Adrenal gland (tissue), 12 donors: Measurements from ENCODE around the gene REP15. TPM values are rescaled to one million over a fixed set of nuclear protein-coding genes. Genes with fewer than 3 reads are reported as not detected.
"Not testable (repeated sequence)": the region's sequence is repeated elsewhere in the genome, so short reads cannot be mapped to it uniquely, and the experiment has no call there.

Experiments
- DNase-seq, 7 donors: peaks; one replicate each; pipeline ENCODE4 v3.0.0-alpha.2; 2019 to 2020
- H3K27ac ChIP-seq, 5 donors: fragments of 200-600 bp; sonication (generic) in 4 of 5; 1 replicate in 3 of 5; 2 replicates in 2 of 5; pipeline versions ENCODE4 v1.5.1 to v1.8.0; 2016 to 2020; ENCODE audit warnings: mild to moderate bottlenecking in 1 of 5
- H3K27me3 ChIP-seq: fragments of 200-600 bp; 2 replicates; pipeline ENCODE4 v1.8.0; 2021
- H3K36me3 ChIP-seq, 2 donors: fragments of 200-600 bp; replicated peaks in 1 of 2; 1 replicate in 1 of 2; 2 replicates in 1 of 2; pipeline versions ENCODE4 v1.5.1 to v1.8.0; 2018 to 2022
- H3K4me1 ChIP-seq, 2 donors: fragments of 200-600 bp; replicated peaks in 1 of 2; 1 replicate in 1 of 2; 2 replicates in 1 of 2; pipeline versions ENCODE4 v1.5.1 to v1.8.0; 2018 to 2021
- H3K4me3 ChIP-seq, 4 donors: fragments of 200-600 bp; sonication (generic) in 3 of 4; one replicate each; pipeline ENCODE4 v1.5.1; 2016 to 2018
- H3K9me3 ChIP-seq, 3 donors: fragments of 200-600 bp; sonication (generic) in 1 of 3; replicated peaks in 1 of 3; 1 replicate in 2 of 3; 2 replicates in 1 of 3; pipeline versions ENCODE4 v1.5.1 to v1.8.0; 2016 to 2021
- CTCF ChIP-seq, 6 experiments: fragments of 450-650 bp in 4 of 6; fragments of 200-600 bp in 2 of 6; sonication (generic) in 1 of 6; IDR thresholded peaks; 1 replicate in 5 of 6; 2 replicates in 1 of 6; pipeline versions ENCODE4 v1.5.1 to v1.8.0; 2016 to 2021; ENCODE audit warnings: antibody characterized with exemption in 6 of 6, mild to moderate bottlenecking in 2 of 6, moderate library complexity in 1 of 6
- POLR2A ChIP-seq, 2 donors: fragments of 450-650 bp; IDR thresholded peaks; one replicate each; pipeline ENCODE4 v1.6.1; 2017; ENCODE audit warnings: antibody characterized with exemption in 2 of 2, mild to moderate bottlenecking in 2 of 2, moderate library complexity in 1 of 2
- WGBS, 4 donors: extraction: QIAGEN DNeasy Blood & Tissue Kit in 2 of 4; methylation state at CpG; one replicate each; pipeline versions ENCODE4 v1.1.5 to v1.1.7; 2013 to 2017; 5-methylcytosine and 5-hydroxymethylcytosine counted together
- intact Hi-C, 2 donors: fragments of 100-400 bp; cut with DNase I; formaldehyde crosslinking; loops; one replicate each; pipeline versions ENCODE4 v1.14.1 to v1.15.0; 2022 to 2023
- polyA plus RNA-seq, 3 donors: library from polyadenylated mRNA; stranded (reverse); fragments of 200-250 nt in 2 of 3; fragments of 350-450 nt in 1 of 3; fragmentation: Illumina TruSeq in 1 of 3; extraction: RNeasy Lipid Tissue Mini Kit (QIAGEN cat#74804) in 1 of 3; gene quantifications; one replicate each; pipeline ENCODE4 v1.2.3, GENCODE V29; 2013 to 2014
- total RNA-seq, 9 donors: library from RNA; depleted of rRNA in 4 of 9; stranded (reverse); fragments of >200 nt in 4 of 9; fragments of 120-200 nt in 1 of 9; fragmentation: NEBNext Ultra II Directional in 1 of 9; extraction: Animal tissue kit (Norgen Biotek cat#: 25700) in 1 of 9; gene quantifications; one replicate each; pipeline versions ENCODE4 v1.1.0 to v1.2.4, GENCODE V29; 2013 to 2023
- donor health status: healthy with polysubstance abuse.
- donor health status: Bipolar disorder and iron deficiency.
- donor health status: DM: yes; HTN: yes; CAD: no.
- donor health status: DM: no; HTN: no; CAD: no.
- donor health status: DM: no; HTN: no; CAD: no.
- donor health status: DM: yes; HTN: yes; CAD: no.

REP15 gene
- total and polyA plus RNA-seq, 12 donors: 0.91 to 5.2 (median 1.8) TPM; not detected in 2

GRCh38 chr12:27730097-27730588 lies 33.9 kb downstream of the REP15 start:
- WGBS, 4 donors: 81 to 95% (median 85%) methylated on average over 4 of the region's 4 CpGs
- H3K36me3 ChIP-seq: peaks cover 0 to 15% of the 10 kb centered on the region in 2 donors

GRCh38 chr12:27732281-27732680 lies 36.0 kb downstream of the REP15 start:
- H3K27me3 ChIP-seq: no peaks in the 10 kb centered on the region
- no peak overlapping the region for H3K4me3 ChIP-seq
- no peaks in the 10 kb centered on the region for H3K4me1 ChIP-seq
- no peak for DNase-seq
- H3K36me3 ChIP-seq: peaks cover 0 to 15% of the 10 kb centered on the region in 2 donors
- H3K27ac ChIP-seq: no peak overlapping the region
- H3K9me3 ChIP-seq: no peaks in the 10 kb centered on the region
- intact Hi-C loops: loop anchor here (5.0 to 10.0 kb wide), 3 partner anchors 83 to 210 kb away; no protein-coding TSS in a partner anchor
- TF ChIP-seq CTCF (IDR thresholded peaks at IDR 0.05) (peak in 1 of 6 experiments; percentile 5), POLR2A (IDR thresholded peaks at IDR 0.05) (no peak)
- 62 to 69% (median 64%) methylated on average over 2 of the region's 2 CpGs for WGBS, 4 donors

More at GRCh38 chr12:27730097-27730588, 33.9 kb downstream of the REP15 start:
- TF ChIP-seq POLR2A (IDR thresholded peaks at IDR 0.05) (no peak), CTCF (IDR thresholded peaks at IDR 0.05) (no peak)
- Histone ChIP-seq H3K9me3 (no peaks in the 10 kb centered on the region), H3K4me3 (no peak overlapping the region), H3K27ac (no peak overlapping the region), H3K27me3 (no peaks in the 10 kb centered on the region), H3K4me1 (no peaks in the 10 kb centered on the region)
- intact Hi-C loops: loop anchor here (5.0 to 10.0 kb wide), 3 partner anchors 85 to 212 kb away; no protein-coding TSS in a partner anchor
- no peak for DNase-seq

GRCh38 chr12:27733052-27733656 lies 36.9 kb downstream of the REP15 start:
- no peaks in the 10 kb centered on the region for H3K27me3 ChIP-seq
- WGBS, 4 donors: 29 to 38% (median 33%) methylated on average over 3 of the region's 3 CpGs
- intact Hi-C loops: loop anchor here (5.0 to 10.0 kb wide), 3 partner anchors 82 to 209 kb away; no protein-coding TSS in a partner anchor
- peak in 4 of 7 donors; percentile 41 to 70 (median 46) for DNase-seq
- H3K4me1 ChIP-seq: no peaks in the 10 kb centered on the region
- H3K9me3 ChIP-seq: no peaks in the 10 kb centered on the region
- H3K36me3 ChIP-seq: peaks cover 0 to 15% of the 10 kb centered on the region in 2 donors
- no peak overlapping the region for H3K4me3 ChIP-seq
- TF ChIP-seq POLR2A (IDR thresholded peaks at IDR 0.05) (no peak), CTCF (IDR thresholded peaks at IDR 0.05) (peak; percentile 63 to 90 (median 86))
- H3K27ac ChIP-seq: no peak overlapping the region

- Histone ChIP-seq H3K27me3 (no peaks in the 10 kb centered on the region), H3K36me3 (peaks cover 0 to 15% of the 10 kb centered on the region in 2 donors), H3K4me3 (no peak overlapping the region), H3K27ac (no peak overlapping the region), H3K9me3 (no peaks in the 10 kb centered on the region), H3K4me1 (no peaks in the 10 kb centered on the region)
- WGBS, 4 donors: 91 to 97% (median 94%) methylated on average over 1 of the region's 1 CpG
- TF ChIP-seq CTCF (IDR thresholded peaks at IDR 0.05) (no peak), POLR2A (IDR thresholded peaks at IDR 0.05) (no peak)
- intact Hi-C loops: loop anchor here (5.0 to 10.0 kb wide), 3 partner anchors 81 to 209 kb away; no protein-coding TSS in a partner anchor
- no peak for DNase-seq
Measured at GRCh38 chr12:27733791-27734190, 37.5 kb downstream of the REP15 start.

GRCh38 chr12:27734321-27734720 lies 38.1 kb downstream of the REP15 start:
- H3K9me3 ChIP-seq, H3K27ac ChIP-seq, H3K4me3 ChIP-seq, H3K27me3 ChIP-seq, DNase-seq, H3K4me1 ChIP-seq: not testable (repeated sequence)
- intact Hi-C loops: loop anchor here (5.0 to 10.0 kb wide), 3 partner anchors 80 to 208 kb away; no protein-coding TSS in a partner anchor
- H3K36me3 ChIP-seq: peaks cover 0 to 15% of the 10 kb centered on the region in 2 donors
- 88 to 94% (median 91%) methylated on average over 9 of the region's 9 CpGs for WGBS, 4 donors
